Adrenal gland (tissue), 19 donors: ENCODE measurements around the gene IQGAP2. TPM values are rescaled to one million over a fixed set of nuclear protein-coding genes. Genes with fewer than 3 reads are reported as not detected.

Experiments
- DNase-seq, 7 donors: peaks; one replicate each; pipeline ENCODE4 v3.0.0-alpha.2; 2019 to 2020
- H3K27ac ChIP-seq, 5 donors: fragments of 200-600 bp; sonication (generic) in 4 of 5; 1 replicate in 3 of 5; 2 replicates in 2 of 5; pipeline versions ENCODE4 v1.5.1 to v1.8.0; 2016 to 2020; ENCODE audit warnings: mild to moderate bottlenecking in 1 of 5
- H3K27me3 ChIP-seq: fragments of 200-600 bp; 2 replicates; pipeline ENCODE4 v1.8.0; 2021
- H3K36me3 ChIP-seq, 2 donors: fragments of 200-600 bp; replicated peaks in 1 of 2; 1 replicate in 1 of 2; 2 replicates in 1 of 2; pipeline versions ENCODE4 v1.5.1 to v1.8.0; 2018 to 2022
- H3K4me1 ChIP-seq, 2 donors: fragments of 200-600 bp; replicated peaks in 1 of 2; 1 replicate in 1 of 2; 2 replicates in 1 of 2; pipeline versions ENCODE4 v1.5.1 to v1.8.0; 2018 to 2021
- H3K4me3 ChIP-seq, 4 donors: fragments of 200-600 bp; sonication (generic) in 3 of 4; one replicate each; pipeline ENCODE4 v1.5.1; 2016 to 2018
- H3K9me3 ChIP-seq, 3 donors: fragments of 200-600 bp; sonication (generic) in 1 of 3; replicated peaks in 1 of 3; 1 replicate in 2 of 3; 2 replicates in 1 of 3; pipeline versions ENCODE4 v1.5.1 to v1.8.0; 2016 to 2021
- CTCF ChIP-seq, 6 experiments: fragments of 450-650 bp in 4 of 6; fragments of 200-600 bp in 2 of 6; sonication (generic) in 1 of 6; IDR thresholded peaks; 1 replicate in 5 of 6; 2 replicates in 1 of 6; pipeline versions ENCODE4 v1.5.1 to v1.8.0; 2016 to 2021; ENCODE audit warnings: antibody characterized with exemption in 6 of 6, mild to moderate bottlenecking in 2 of 6, moderate library complexity in 1 of 6
- POLR2A ChIP-seq, 2 donors: fragments of 450-650 bp; IDR thresholded peaks; one replicate each; pipeline ENCODE4 v1.6.1; 2017; ENCODE audit warnings: antibody characterized with exemption in 2 of 2, mild to moderate bottlenecking in 2 of 2, moderate library complexity in 1 of 2
- WGBS, 4 donors: extraction: QIAGEN DNeasy Blood & Tissue Kit in 2 of 4; methylation state at CpG; one replicate each; pipeline versions ENCODE4 v1.1.5 to v1.1.7; 2013 to 2017; 5-methylcytosine and 5-hydroxymethylcytosine counted together
- intact Hi-C, 2 donors: fragments of 100-400 bp; cut with DNase I; formaldehyde crosslinking; loops; one replicate each; pipeline versions ENCODE4 v1.14.1 to v1.15.0; 2022 to 2023
- long read RNA-seq, 10 donors: library from polyadenylated mRNA in 3 of 10; unstranded in 2 of 10; stranded (forward) in 1 of 10; transcript quantifications; one replicate each; pipeline ENCODE4 v2.0.0 and lab custom pipeline, GENCODE V29; 2021 to 2026
- polyA plus RNA-seq, 3 donors: library from polyadenylated mRNA; stranded (reverse); fragments of 200-250 nt in 2 of 3; fragments of 350-450 nt in 1 of 3; fragmentation: Illumina TruSeq in 1 of 3; extraction: RNeasy Lipid Tissue Mini Kit (QIAGEN cat#74804) in 1 of 3; gene quantifications; one replicate each; pipeline ENCODE4 v1.2.3, GENCODE V29; 2013 to 2014
- total RNA-seq, 9 donors: library from RNA; depleted of rRNA in 4 of 9; stranded (reverse); fragments of >200 nt in 4 of 9; fragments of 120-200 nt in 1 of 9; fragmentation: NEBNext Ultra II Directional in 1 of 9; extraction: Animal tissue kit (Norgen Biotek cat#: 25700) in 1 of 9; gene quantifications; one replicate each; pipeline versions ENCODE4 v1.1.0 to v1.2.4, GENCODE V29; 2013 to 2023
- donor health status: healthy with polysubstance abuse.
- donor health status: Bipolar disorder and iron deficiency.
- donor health status: DM: yes; HTN: yes; CAD: no.
- donor health status: DM: no; HTN: no; CAD: no.
- donor health status: DM: no; HTN: no; CAD: no.
- donor health status: DM: yes; HTN: yes; CAD: no.

Gene IQGAP2, protein sequence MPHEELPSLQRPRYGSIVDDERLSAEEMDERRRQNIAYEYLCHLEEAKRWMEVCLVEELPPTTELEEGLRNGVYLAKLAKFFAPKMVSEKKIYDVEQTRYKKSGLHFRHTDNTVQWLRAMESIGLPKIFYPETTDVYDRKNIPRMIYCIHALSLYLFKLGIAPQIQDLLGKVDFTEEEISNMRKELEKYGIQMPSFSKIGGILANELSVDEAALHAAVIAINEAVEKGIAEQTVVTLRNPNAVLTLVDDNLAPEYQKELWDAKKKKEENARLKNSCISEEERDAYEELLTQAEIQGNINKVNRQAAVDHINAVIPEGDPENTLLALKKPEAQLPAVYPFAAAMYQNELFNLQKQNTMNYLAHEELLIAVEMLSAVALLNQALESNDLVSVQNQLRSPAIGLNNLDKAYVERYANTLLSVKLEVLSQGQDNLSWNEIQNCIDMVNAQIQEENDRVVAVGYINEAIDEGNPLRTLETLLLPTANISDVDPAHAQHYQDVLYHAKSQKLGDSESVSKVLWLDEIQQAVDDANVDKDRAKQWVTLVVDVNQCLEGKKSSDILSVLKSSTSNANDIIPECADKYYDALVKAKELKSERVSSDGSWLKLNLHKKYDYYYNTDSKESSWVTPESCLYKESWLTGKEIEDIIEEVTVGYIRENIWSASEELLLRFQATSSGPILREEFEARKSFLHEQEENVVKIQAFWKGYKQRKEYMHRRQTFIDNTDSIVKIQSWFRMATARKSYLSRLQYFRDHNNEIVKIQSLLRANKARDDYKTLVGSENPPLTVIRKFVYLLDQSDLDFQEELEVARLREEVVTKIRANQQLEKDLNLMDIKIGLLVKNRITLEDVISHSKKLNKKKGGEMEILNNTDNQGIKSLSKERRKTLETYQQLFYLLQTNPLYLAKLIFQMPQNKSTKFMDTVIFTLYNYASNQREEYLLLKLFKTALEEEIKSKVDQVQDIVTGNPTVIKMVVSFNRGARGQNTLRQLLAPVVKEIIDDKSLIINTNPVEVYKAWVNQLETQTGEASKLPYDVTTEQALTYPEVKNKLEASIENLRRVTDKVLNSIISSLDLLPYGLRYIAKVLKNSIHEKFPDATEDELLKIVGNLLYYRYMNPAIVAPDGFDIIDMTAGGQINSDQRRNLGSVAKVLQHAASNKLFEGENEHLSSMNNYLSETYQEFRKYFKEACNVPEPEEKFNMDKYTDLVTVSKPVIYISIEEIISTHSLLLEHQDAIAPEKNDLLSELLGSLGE (N-terminal part only)
- total RNA-seq (10 to 100 TPM; 19.3 to 77.3 (median 49.1) TPM), polyA plus RNA-seq (10 to 100 TPM; 14.9 to 34.0 (median 25.7) TPM)
- long read RNA-seq, donor 1, partial matches to known transcripts = 5 of 5 reads
- long read RNA-seq, donor 1, other reads (novel, unspliced or antisense) = 0 of 5 reads
- long read RNA-seq, donor 2 = 0 reads
- long read RNA-seq, donor 3, full-length matches to known transcripts = 1 of 1 reads
- long read RNA-seq, donor 3, partial matches to known transcripts = 0 of 1 reads
- long read RNA-seq, donor 3, other reads (novel, unspliced or antisense) = 0 of 1 reads
- long read RNA-seq, donor 4, partial matches to known transcripts = 4 of 8 reads
- long read RNA-seq, donor 4, other reads (novel, unspliced or antisense) = 4 of 8 reads
- long read RNA-seq, donor 5, full-length matches to known transcripts = 26 of 43 reads
- long read RNA-seq, donor 5, partial matches to known transcripts = 11 of 43 reads
- long read RNA-seq, donor 5, other reads (novel, unspliced or antisense) = 6 of 43 reads
- long read RNA-seq, donor 6, partial matches to known transcripts = 12 of 17 reads
- long read RNA-seq, donor 6, other reads (novel, unspliced or antisense) = 5 of 17 reads
- long read RNA-seq, donor 7 = 0 reads
- long read RNA-seq, donor 8, partial matches to known transcripts = 40 of 40 reads
- long read RNA-seq, donor 8, other reads (novel, unspliced or antisense) = 0 of 40 reads
- long read RNA-seq, donor 9, partial matches to known transcripts = 6 of 6 reads
- long read RNA-seq, donor 9, other reads (novel, unspliced or antisense) = 0 of 6 reads
- long read RNA-seq, donor 10, partial matches to known transcripts = 19 of 19 reads
- long read RNA-seq, donor 10, other reads (novel, unspliced or antisense) = 0 of 19 reads

GRCh38 chr5:76402886-76403765, at the start of gene IQGAP2:
IQGAP2 (plus strand) TSS chr5:76403285; CDS start chr5:76403546, 261 bp downstream.
- Histone ChIP-seq H3K4me1 (peaks cover 9 to 37% of the 10 kb centered on the region in 2 donors), H3K27ac (peak within 1 kb of the TSS in 4 of 5 donors; percentile 64 to 92 (median 83)), H3K27me3 (no peaks in the 10 kb centered on the region), H3K4me3 (peak within 1 kb of the TSS; percentile 16 to 91 (median 60)), H3K36me3 (no peaks in the 10 kb centered on the region), H3K9me3 (no peaks in the 10 kb centered on the region)
- peak; percentile 37 to 83 (median 64) for TF ChIP-seq CTCF (IDR thresholded peaks at IDR 0.05)
- peak; percentile 36 to 48 for TF ChIP-seq POLR2A (IDR thresholded peaks at IDR 0.05)
- DNase-seq = peak; percentile 65 to 82 (median 75)
- intact Hi-C loops = loop anchor here (5.0 to 10.0 kb wide), 2 partner anchors 132 to 139 kb away; no protein-coding TSS in a partner anchor
- 0 to 1% (median 0%) methylated on average over 11 to 92 of the region's 92 CpGs for WGBS, 4 donors

- no peaks in the 10 kb centered on the region for H3K4me1 ChIP-seq
- no peak overlapping the region for H3K27ac ChIP-seq
- TF ChIP-seq POLR2A (IDR thresholded peaks at IDR 0.05) (no peak), CTCF (IDR thresholded peaks at IDR 0.05) (no peak)
- no peaks in the 10 kb centered on the region for H3K9me3 ChIP-seq
- no peak overlapping the region for H3K4me3 ChIP-seq
- intact Hi-C loops = no loop called here
- H3K27me3 ChIP-seq = no peaks in the 10 kb centered on the region
- DNase-seq = no peak
- no peaks in the 10 kb centered on the region for H3K36me3 ChIP-seq
- 85 to 95% (median 90%) methylated on average over 5 of the region's 5 CpGs for WGBS, 4 donors
These were observed 46.2 kb upstream of the IQGAP2 start for GRCh38 chr5:76356887-76357286.
